Immature natural killer cell (primary cell): Measurements from ENCODE around the gene GFER. TPM values are rescaled to one million over a fixed set of nuclear protein-coding genes. Genes with fewer than 3 reads are reported as not detected.
"Not testable (repeated sequence)": the region's sequence is repeated elsewhere in the genome, so short reads cannot be mapped to it uniquely, and the experiment has no call there.

Experiments used
- DNase-seq, 3 donors: peaks; one replicate each; pipeline ENCODE4 v3.0.0; 2022; ENCODE audit warnings: mixed read lengths in 1 of 3
- H3K27ac Mint-ChIP-seq, 6 donors: one replicate each; pipeline ENCODE4 v1.8.0; 2020; ENCODE audit warnings: mixed read lengths in 6 of 6, mild to moderate bottlenecking in 5 of 6, inconsistent platforms in 4 of 6, moderate library complexity in 3 of 6
- H3K27me3 Mint-ChIP-seq, 3 donors: one replicate each; pipeline ENCODE4 v1.8.0; 2020 to 2021; ENCODE audit warnings: low read depth in 3 of 3, mild to moderate bottlenecking in 3 of 3, mixed read lengths in 3 of 3, moderate library complexity in 3 of 3, inconsistent platforms in 1 of 3
- H3K36me3 Mint-ChIP-seq, 3 donors: one replicate each; pipeline ENCODE4 v1.8.0; 2020; ENCODE audit warnings: mixed read lengths in 3 of 3, inconsistent platforms in 2 of 3, mild to moderate bottlenecking in 2 of 3
- H3K4me1 Mint-ChIP-seq, 2 donors: one replicate each; pipeline ENCODE4 v1.8.0; 2020; ENCODE audit warnings: inconsistent platforms in 2 of 2, mild to moderate bottlenecking in 2 of 2, mixed read lengths in 2 of 2, moderate library complexity in 1 of 2
- H3K4me3 Mint-ChIP-seq, 5 donors: one replicate each; pipeline ENCODE4 v1.8.0; 2020; ENCODE audit warnings: mild to moderate bottlenecking in 5 of 5, mixed read lengths in 5 of 5, inconsistent platforms in 3 of 5, moderate library complexity in 3 of 5
- H3K9me3 Mint-ChIP-seq, 6 donors: one replicate each; pipeline ENCODE4 v1.8.0; 2020; ENCODE audit warnings: mild to moderate bottlenecking in 6 of 6, mixed read lengths in 6 of 6, inconsistent platforms in 4 of 6, moderate library complexity in 3 of 6
- polyA plus RNA-seq, 3 donors: library from polyadenylated mRNA; unstranded; fragments of 300-500 nt; fragmentation: Illumina TruSeq; gene quantifications; one replicate each; pipeline ENCODE4 v1.2.3, GENCODE V29; 2021

Gene GFER
- polyA plus RNA-seq, 3 donors from 2014 or later, result 38.4 to 52.0 (median 40.7) TPM

- peak overlapping the region in 3 of 6 donors; percentile 40 to 69 (median 57) for H3K27ac Mint-ChIP-seq
- H3K4me1 Mint-ChIP-seq, result peaks cover 37 to 52% of the 10 kb centered on the region in 2 donors
- H3K4me3 Mint-ChIP-seq, result peak overlapping the region in 1 of 5 donors; percentile 10
- H3K27me3 Mint-ChIP-seq, result peaks cover 13 to 35% (median 16%) of the 10 kb centered on the region in 3 donors
- H3K36me3 Mint-ChIP-seq, result peaks cover 8 to 13% (median 11%) of the 10 kb centered on the region in 3 donors
- no peak for DNase-seq
- no peaks in the 10 kb centered on the region for H3K9me3 Mint-ChIP-seq
Observed at GRCh38 chr16:1961651-1962067, 22.3 kb upstream of the GFER start.

DNA sequence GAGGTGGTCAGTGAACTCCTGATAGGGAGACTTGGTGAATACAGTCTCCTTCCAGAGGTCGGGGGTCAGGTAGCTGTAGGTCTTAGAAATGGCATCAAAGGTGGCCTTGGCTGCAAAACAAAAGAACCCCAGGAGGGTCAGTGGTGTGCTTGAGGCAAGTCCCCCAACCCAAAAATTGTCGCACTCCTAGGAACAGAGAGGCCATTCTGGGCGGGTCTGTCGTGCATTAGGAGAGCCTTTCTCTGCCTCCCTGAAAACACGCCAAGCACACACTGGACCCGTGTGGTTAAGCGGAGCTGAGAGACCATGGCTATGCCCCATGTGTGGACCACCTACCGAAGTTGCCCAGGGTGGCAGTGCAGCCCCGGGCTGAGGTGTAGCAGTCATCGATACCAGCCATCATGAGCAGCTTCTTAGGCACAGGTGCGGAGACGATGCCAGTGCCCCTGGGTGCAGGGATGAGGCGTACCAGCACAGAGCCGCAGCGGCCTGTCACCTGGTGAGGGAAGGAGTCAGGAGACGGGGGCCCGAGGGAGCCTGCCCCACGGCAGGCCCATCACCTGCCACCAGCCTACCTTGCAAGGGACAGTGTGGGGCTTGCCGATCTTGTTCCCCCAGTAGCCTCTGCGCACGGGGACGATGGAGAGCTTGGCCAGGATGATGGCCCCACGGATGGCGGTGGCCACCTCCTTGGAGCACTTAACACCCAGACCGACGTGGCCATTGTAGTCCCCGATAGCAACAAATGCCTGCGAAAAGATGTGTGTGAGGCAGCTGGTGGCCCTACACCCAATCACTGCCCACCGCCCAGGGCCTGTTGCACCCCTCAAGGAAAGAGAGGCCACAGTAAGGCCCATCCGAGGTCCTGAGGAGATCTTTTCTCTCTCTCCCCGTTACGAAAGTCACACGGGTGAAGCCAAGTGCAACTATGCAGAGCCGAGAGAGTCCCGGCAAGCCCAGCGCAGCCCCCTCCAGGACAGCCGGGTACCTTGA, 21.5 kb upstream of the GFER start:
- H3K4me3 Mint-ChIP-seq, result peak overlapping the region; percentile 48 to 94 (median 92)
- H3K9me3 Mint-ChIP-seq, DNase-seq: not testable (repeated sequence)
- peaks cover 37 to 52% of the 10 kb centered on the region in 2 donors for H3K4me1 Mint-ChIP-seq
- peaks cover 13 to 35% (median 16%) of the 10 kb centered on the region in 3 donors for H3K27me3 Mint-ChIP-seq
- peaks cover 8 to 13% (median 11%) of the 10 kb centered on the region in 3 donors for H3K36me3 Mint-ChIP-seq
- peak overlapping the region in 5 of 6 donors; percentile 40 to 89 (median 73) for H3K27ac Mint-ChIP-seq

DNA sequence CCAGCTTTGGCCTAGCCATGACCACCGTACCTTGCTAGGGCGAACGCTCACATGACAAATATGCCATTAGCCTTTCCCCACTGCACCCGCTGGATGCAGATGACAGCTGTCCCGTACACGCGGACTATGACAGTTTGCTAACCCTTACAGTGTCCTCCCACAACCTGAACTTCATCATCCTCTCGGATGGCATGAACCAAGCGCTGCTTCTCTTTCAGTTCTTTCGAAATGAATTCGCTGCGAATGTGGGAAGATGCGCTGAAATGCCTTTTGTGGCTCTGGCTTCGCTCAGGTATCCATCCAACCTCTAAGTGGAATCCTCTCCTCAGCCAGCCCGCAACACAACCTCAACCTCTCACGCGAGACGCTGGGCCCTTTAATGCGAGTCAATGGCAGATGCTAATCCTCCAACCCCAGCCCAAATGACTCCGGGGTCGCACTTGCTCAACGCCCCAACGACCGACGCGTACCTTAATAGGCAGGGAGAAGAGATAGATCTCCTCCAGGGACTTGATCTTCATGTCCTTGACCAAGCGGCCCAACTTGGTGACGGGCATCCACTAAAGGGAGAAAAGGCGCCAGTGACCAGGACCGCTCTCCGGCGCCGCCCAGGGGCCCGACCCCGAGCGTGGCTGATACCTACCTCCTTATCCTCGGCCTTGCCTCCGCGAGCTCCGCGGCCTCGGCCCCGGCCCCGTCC, 20.0 kb upstream of the GFER start:
- Mint-ChIP-seq H3K9me3 (no peaks in the 10 kb centered on the region), H3K27ac (peak overlapping the region; percentile 88 to 94 (median 91)), H3K4me1 (peaks cover 37 to 50% of the 10 kb centered on the region in 2 donors), H3K36me3 (peaks cover 8 to 13% (median 11%) of the 10 kb centered on the region in 3 donors), H3K4me3 (peak overlapping the region; percentile 89 to 94 (median 92)), H3K27me3 (peaks cover 13 to 35% (median 14%) of the 10 kb centered on the region in 3 donors)
- DNase-seq, result no peak

- peaks cover 8 to 13% (median 11%) of the 10 kb centered on the region in 3 donors for H3K36me3 Mint-ChIP-seq
- peak within 1 kb of the TSS; percentile 93 to 97 (median 96) for H3K27ac Mint-ChIP-seq
- H3K4me1 Mint-ChIP-seq, result peaks cover 37 to 46% of the 10 kb centered on the region in 2 donors
- peak within 1 kb of the TSS; percentile 89 to 94 (median 92) for H3K4me3 Mint-ChIP-seq
- H3K27me3 Mint-ChIP-seq, result peaks cover 13 to 33% (median 14%) of the 10 kb centered on the region in 3 donors
- DNase-seq, result peak; percentile 97 to 99 (median 97)
- no peaks in the 10 kb centered on the region for H3K9me3 Mint-ChIP-seq
Observed at GRCh38 chr16:1964506-1965395, 19.2 kb upstream of the GFER start, which contains the start of gene RPS2. Gene RPS2 (minus strand): TSS chr16:1964826. CDS start chr16:1964625, 201 bp downstream.

GRCh38 chr16:1965396-1966001, 18.5 kb upstream of the GFER start:
- peaks cover 8 to 13% (median 11%) of the 10 kb centered on the region in 3 donors for H3K36me3 Mint-ChIP-seq
- H3K9me3 Mint-ChIP-seq, result no peaks in the 10 kb centered on the region
- peak overlapping the region; percentile 93 to 97 (median 96) for H3K27ac Mint-ChIP-seq
- H3K4me1 Mint-ChIP-seq, result peaks cover 33 to 40% of the 10 kb centered on the region in 2 donors
- H3K27me3 Mint-ChIP-seq, result peaks cover 14 to 29% (median 16%) of the 10 kb centered on the region in 3 donors
- peak overlapping the region; percentile 89 to 94 (median 92) for H3K4me3 Mint-ChIP-seq
- no peak for DNase-seq

DNA sequence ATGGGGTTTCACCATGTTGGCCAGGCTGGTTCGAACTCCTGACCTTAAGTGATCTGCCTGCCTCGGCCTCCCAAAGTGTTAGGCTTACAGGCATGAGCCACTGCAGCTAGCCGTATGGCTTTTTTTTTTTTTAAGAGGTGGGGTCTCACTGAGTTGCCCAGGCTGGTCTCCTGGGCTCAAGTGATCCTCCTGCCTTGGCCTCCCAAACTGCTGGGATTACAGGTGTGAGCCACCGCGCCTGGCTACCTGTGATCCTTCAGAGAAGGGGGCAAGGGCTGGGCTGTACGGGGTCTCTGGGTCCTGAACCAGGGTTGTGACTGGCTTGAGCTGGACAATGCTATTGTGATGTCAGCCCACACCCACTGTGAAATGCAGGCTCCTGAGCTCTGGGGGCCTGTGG, 17.5 kb upstream of the GFER start, which contains the start of gene RNF151:
TSS of gene RNF151 (plus strand) at position 397 of the 400 bp plus-strand sequence. CDS start 26 bp downstream, outside the sequence.
- H3K4me3 Mint-ChIP-seq, result peak within 1 kb of the TSS; percentile 89 to 94 (median 92)
- peaks cover 0 to 2% (median 0%) of the 10 kb centered on the region in 6 donors for H3K9me3 Mint-ChIP-seq
- H3K27ac Mint-ChIP-seq, result peak within 1 kb of the TSS; percentile 93 to 97 (median 96)
- no peak for DNase-seq
- peaks cover 4 to 9% (median 5%) of the 10 kb centered on the region in 3 donors for H3K36me3 Mint-ChIP-seq
- peaks cover 13 to 21% (median 14%) of the 10 kb centered on the region in 3 donors for H3K27me3 Mint-ChIP-seq
- H3K4me1 Mint-ChIP-seq, result peaks cover 33 to 39% of the 10 kb centered on the region in 2 donors

DNA sequence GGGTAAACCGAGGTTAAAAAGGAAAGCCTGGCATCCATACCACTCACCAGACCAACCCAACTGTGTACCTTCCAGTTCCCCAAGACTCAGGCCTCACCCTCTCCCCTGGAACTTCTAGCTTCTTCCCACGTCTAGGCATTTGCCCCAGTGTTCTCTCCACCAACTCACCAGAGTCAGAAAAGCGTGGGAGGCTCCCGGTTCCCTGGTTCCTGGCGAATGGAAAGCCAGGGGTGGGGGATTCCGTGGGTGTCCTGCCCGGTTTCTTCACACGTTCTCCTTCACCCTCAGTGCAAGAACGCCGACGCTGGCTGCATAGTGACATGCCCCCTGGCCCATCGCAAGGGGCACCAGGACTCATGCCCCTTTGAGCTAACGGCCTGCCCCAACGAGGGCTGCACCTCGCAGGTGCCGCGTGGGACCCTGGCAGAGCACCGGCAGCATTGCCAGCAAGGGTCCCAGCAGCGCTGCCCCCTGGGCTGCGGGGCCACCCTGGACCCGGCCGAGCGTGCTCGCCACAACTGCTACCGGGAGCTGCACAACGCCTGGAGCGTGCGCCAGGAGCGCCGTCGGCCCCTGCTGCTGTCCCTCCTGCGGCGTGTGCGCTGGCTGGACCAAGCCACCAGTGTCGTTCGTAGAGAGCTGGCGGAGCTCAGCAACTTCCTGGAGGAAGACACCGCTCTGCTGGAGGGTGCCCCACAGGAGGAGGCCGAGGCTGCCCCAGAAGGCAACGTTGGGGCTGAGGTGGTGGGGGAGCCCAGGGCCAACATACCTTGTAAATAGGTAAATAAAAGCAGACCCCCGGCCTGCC, 15.6 kb upstream of the GFER start:
- H3K4me1 Mint-ChIP-seq, result peaks cover 42 to 45% of the 10 kb centered on the region in 2 donors
- H3K4me3 Mint-ChIP-seq, result no peak overlapping the region
- peaks cover 0 to 2% (median 0%) of the 10 kb centered on the region in 6 donors for H3K9me3 Mint-ChIP-seq
- H3K27me3 Mint-ChIP-seq, result peaks cover 19 to 20% (median 20%) of the 10 kb centered on the region in 3 donors
- peak overlapping the region in 1 of 6 donors; percentile 36 for H3K27ac Mint-ChIP-seq
- H3K36me3 Mint-ChIP-seq, result peaks cover 4 to 5% (median 5%) of the 10 kb centered on the region in 3 donors
- no peak for DNase-seq

DNA sequence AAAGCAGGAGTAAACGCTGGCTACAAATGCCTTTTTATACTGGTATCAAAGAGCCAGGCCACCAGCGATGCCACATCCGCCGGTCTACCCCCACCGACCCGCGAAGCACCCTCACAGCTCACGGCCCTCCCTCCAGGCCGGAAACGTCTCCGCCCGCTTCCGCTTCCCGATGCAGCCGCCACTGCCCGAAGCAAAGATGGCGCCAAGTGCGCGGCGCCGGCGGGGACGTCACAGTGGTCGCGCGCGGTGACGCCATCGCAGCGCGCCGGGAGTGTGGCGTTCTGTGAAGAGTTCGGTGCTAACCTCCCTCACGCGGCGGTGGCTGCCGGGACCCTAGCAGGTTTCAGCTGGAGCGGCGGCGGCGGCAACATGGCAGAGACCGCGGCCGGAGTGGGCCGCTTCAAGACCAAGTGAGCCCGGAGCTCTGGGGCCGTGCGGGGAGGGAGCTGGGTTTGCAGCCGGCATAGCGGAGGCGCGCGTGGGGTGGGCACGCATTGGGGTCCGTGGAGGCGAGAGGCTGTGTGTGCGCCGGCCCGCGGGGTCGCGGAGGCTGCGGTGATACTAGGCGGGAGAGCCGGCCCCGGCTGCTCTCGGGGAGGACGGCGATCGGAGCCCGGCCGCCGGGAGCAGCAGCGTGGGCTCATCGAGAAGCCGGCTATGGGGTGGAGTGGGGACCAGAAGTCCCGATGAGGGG, 12.1 kb upstream of the GFER start, which contains the start of gene TBL3:
TSS of gene TBL3 (plus strand) at position 258 of the 694 bp plus-strand sequence. CDS start at position 370, 112 bp downstream.
- Mint-ChIP-seq H3K9me3 (peaks cover 0 to 2% (median 0%) of the 10 kb centered on the region in 6 donors), H3K4me1 (peaks cover 20 to 21% of the 10 kb centered on the region in 2 donors), H3K36me3 (peaks cover 0 to 8% (median 4%) of the 10 kb centered on the region in 3 donors), H3K27ac (peak within 1 kb of the TSS; percentile 94 to 100 (median 98)), H3K4me3 (peak within 1 kb of the TSS; percentile 94 to 98 (median 96)), H3K27me3 (peaks cover 6 to 12% (median 8%) of the 10 kb centered on the region in 3 donors)
- peak; percentile 97 to 98 (median 98) for DNase-seq

GRCh38 chr16:1972490-1972877, 11.5 kb upstream of the GFER start:
- Mint-ChIP-seq H3K27ac (peak overlapping the region in 4 of 6 donors; percentile 73 to 99 (median 96)), H3K4me3 (peak overlapping the region; percentile 94 to 98 (median 96)), H3K4me1 (peaks cover 20 to 21% of the 10 kb centered on the region in 2 donors), H3K27me3 (peaks cover 8 to 12% (median 8%) of the 10 kb centered on the region in 3 donors), H3K36me3 (peaks cover 0 to 9% (median 4%) of the 10 kb centered on the region in 3 donors), H3K9me3 (peaks cover 0 to 2% (median 0%) of the 10 kb centered on the region in 6 donors)
- no peak for DNase-seq

DNA sequence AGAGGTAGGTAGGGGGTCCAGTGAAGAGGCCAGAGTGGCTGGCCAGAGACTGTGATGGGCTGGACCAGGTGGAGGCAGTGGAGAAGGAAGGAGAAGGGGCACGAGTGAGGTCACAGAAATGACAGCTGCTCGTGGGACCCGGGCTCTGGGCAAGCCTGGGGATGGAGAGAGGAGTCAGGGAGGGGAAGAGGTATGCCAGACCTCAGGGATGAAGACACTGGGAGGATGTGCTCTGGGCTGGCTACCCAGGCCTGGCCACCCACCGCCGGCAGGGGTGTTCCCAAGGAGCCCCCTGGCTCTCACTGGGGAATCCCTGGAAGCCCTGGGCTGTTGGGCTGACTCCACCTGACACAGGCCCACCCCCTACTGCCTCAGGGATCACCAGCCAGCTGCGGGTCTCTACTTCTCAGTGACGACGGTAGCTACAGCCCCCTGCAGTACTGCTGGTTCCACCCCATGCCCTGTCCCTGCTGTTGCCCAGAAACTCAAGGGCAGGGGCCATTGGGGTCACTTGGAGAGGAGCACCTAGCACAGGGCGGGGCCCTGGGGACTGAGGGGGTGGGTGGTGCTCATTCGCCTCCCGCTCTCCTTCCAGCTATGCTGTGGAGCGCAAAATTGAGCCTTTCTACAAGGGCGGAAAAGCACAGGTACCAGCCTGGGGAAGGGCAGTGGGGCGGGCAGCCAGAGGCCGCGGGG, 10.4 kb upstream of the GFER start:
- no peak for DNase-seq
- H3K9me3 Mint-ChIP-seq, result peaks cover 0 to 2% (median 0%) of the 10 kb centered on the region in 6 donors
- H3K4me1 Mint-ChIP-seq, result peaks cover 20 to 21% of the 10 kb centered on the region in 2 donors
- H3K27me3 Mint-ChIP-seq, result peaks cover 8 to 12% (median 9%) of the 10 kb centered on the region in 3 donors
- H3K36me3 Mint-ChIP-seq, result peaks cover 0 to 11% (median 4%) of the 10 kb centered on the region in 3 donors
- H3K27ac Mint-ChIP-seq, result peak overlapping the region in 1 of 6 donors; percentile 94
- H3K4me3 Mint-ChIP-seq, result peak overlapping the region in 2 of 5 donors; percentile 29 to 52
